Renal pelvis (tissue), 12 donors: Measurements from ENCODE around the gene TOGARAM2. TPM values are rescaled to one million over a fixed set of nuclear protein-coding genes. Genes with fewer than 3 reads are reported as not detected.

ENCODE experiments used
- DNase-seq: peaks from one replicate; pipeline ENCODE4 v3.0.0-alpha.2; 2013
- long read RNA-seq, 16 experiments: transcript quantifications; one replicate each; lab custom pipeline, GENCODE V29; 2026
- polyA plus RNA-seq, 3 donors: library from polyadenylated mRNA; unstranded; fragments of 120-200 nt; gene quantifications; one replicate each; pipeline ENCODE4 v1.2.1, GENCODE V29; 2013; ENCODE audit not compliant: insufficient read length in 3 of 3

Gene TOGARAM2
- 1 to 10 TPM in 2 of 3 donors, under 1 TPM in 1; 0.83 to 1.7 (median 1.5) TPM for polyA plus RNA-seq
- long read RNA-seq, donor 1: 0 reads
- long read RNA-seq, donor 2: 0 reads
- long read RNA-seq, donor 3: 0 reads
- long read RNA-seq, donor 4: 0 reads
- long read RNA-seq, donor 5: 0 reads
- long read RNA-seq, donor 6: 0 reads
- long read RNA-seq, donor 7: 0 reads
- long read RNA-seq, donor 8: 0 reads
- long read RNA-seq, donor 9: 0 reads
- long read RNA-seq, donor 10: 0 reads
- long read RNA-seq, donor 11, full-length matches to known transcripts: 1 of 1 reads
- long read RNA-seq, donor 11, partial matches to known transcripts: 0 of 1 reads
- long read RNA-seq, donor 11, other reads (novel, unspliced or antisense): 0 of 1 reads
- long read RNA-seq, donor 12: 0 reads
- long read RNA-seq, donor 13: 0 reads
- long read RNA-seq, donor 14: 0 reads
- long read RNA-seq, donor 15: 0 reads
- long read RNA-seq, donor 16: 0 reads

- peak; percentile 62 for DNase-seq
These were observed at the start of gene TOGARAM2 for GRCh38 chr2:28981016-28981441. TOGARAM2 (plus strand) TSS chr2:28981298; CDS start chr2:28994835, 13,537 bp downstream.

- no peak for DNase-seq
These were observed 46.3 kb upstream of the TOGARAM2 start for GRCh38 chr2:28934769-28935168.

- no peak for DNase-seq
These were observed 40.1 kb upstream of the TOGARAM2 start for GRCh38 chr2:28941008-28941407.

GRCh38 chr2:28944535-28945248 lies 36.4 kb upstream of the TOGARAM2 start:
- no peak for DNase-seq

GRCh38 chr2:28948160-28948559 lies 32.9 kb upstream of the TOGARAM2 start:
- no peak for DNase-seq

GRCh38 chr2:28949190-28949589 lies 31.9 kb upstream of the TOGARAM2 start:
- DNase-seq: no peak

GRCh38 chr2:28949617-28950305 lies 31.3 kb upstream of the TOGARAM2 start:
- DNase-seq: no peak

- no peak for DNase-seq
These were observed 30.0 kb upstream of the TOGARAM2 start for GRCh38 chr2:28950941-28951630.

- DNase-seq: no peak
These were observed 28.9 kb upstream of the TOGARAM2 start for GRCh38 chr2:28951910-28952835.

GRCh38 chr2:28952836-28953211 lies 28.3 kb upstream of the TOGARAM2 start:
- no peak for DNase-seq

GRCh38 chr2:28955467-28955866 lies 25.6 kb upstream of the TOGARAM2 start:
- no peak for DNase-seq

GRCh38 chr2:28956415-28956826 lies 24.7 kb upstream of the TOGARAM2 start:
- DNase-seq: no peak

- DNase-seq: no peak
These were observed 24.2 kb upstream of the TOGARAM2 start for GRCh38 chr2:28956890-28957289.

GRCh38 chr2:28958689-28959088 lies 22.4 kb upstream of the TOGARAM2 start:
- peak; percentile 73 for DNase-seq

- DNase-seq: no peak
These were observed 20.7 kb upstream of the TOGARAM2 start for GRCh38 chr2:28960401-28960800.

- no peak for DNase-seq
These were observed 18.6 kb upstream of the TOGARAM2 start for GRCh38 chr2:28962505-28962904.

- DNase-seq: no peak
These were observed 10.5 kb upstream of the TOGARAM2 start for GRCh38 chr2:28970464-28971160.

- no peak for DNase-seq
These were observed 8.2 kb upstream of the TOGARAM2 start for GRCh38 chr2:28972778-28973335.

GRCh38 chr2:28974252-28974651 lies 6.8 kb upstream of the TOGARAM2 start:
- DNase-seq: no peak

GRCh38 chr2:28975671-28976070 lies 5.4 kb upstream of the TOGARAM2 start:
- DNase-seq: no peak
